ENCODE measurements around the gene OAF.

The OAF gene

GRCh38 chr11:120209746-120210625 lies 846 bp upstream of the OAF start:
- DNase-seq (no peak), ATAC-seq (ENCODE audit: insufficient read depth, low read depth) (no peak)
- Histone ChIP-seq H3K36me3 (ENCODE audit: insufficient read depth, low read length) (no peaks in the 10 kb centered on the region), H3K9ac (ENCODE audit: low read depth, low read length) (peak overlapping the region; percentile 56), H3K9me3 (ENCODE audit: insufficient read depth, low read length, severe bottlenecking) (no peaks in the 10 kb centered on the region), H3K4me3 (ENCODE audit: low read depth in 1 of 2, low read length in 2 of 2) (peak overlapping the region; percentile 43 to 73; a peak in 3 of 4 replicates), H3K27ac (ENCODE audit: low read length) (0 out of 2 replicates have a peak overlapping the region, but pooled peaks have one; percentile 33), H3K27me3 (ENCODE audit: insufficient read depth, low read length, poor library complexity) (peaks cover 24% of the 10 kb centered on the region), H3K4me1 (ENCODE audit: insufficient read depth, low read length) (peaks cover 22% of the 10 kb centered on the region), H2AFZ (ENCODE audit: low read depth, low read length) (peak overlapping the region; percentile 78), H4K20me1 (ENCODE audit: insufficient read depth, low read length) (no peaks in the 10 kb centered on the region), H3K4me2 (ENCODE audit: insufficient read depth, low read length) (peak overlapping the region; percentile 99), H3K79me2 (ENCODE audit: insufficient read depth, low read length) (no peaks in the 10 kb centered on the region)
- TF ChIP-seq CTCF (IDR thresholded peaks at IDR 0.05; ENCODE audit: borderline replicate concordance, extremely low read depth, low read length, poor library complexity, severe bottlenecking) (no peak), EZH2 (IDR thresholded peaks at IDR 0.05; ENCODE audit: borderline replicate concordance, low read depth, low read length, severe bottlenecking) (peak; percentile 55)

- ATAC-seq (ENCODE audit: insufficient read depth, low read depth): no peak
Observed at GRCh38 chr11:120211522-120212258, 858 bp downstream of the OAF start.

GRCh38 chr11:120212259-120212878 lies 1.5 kb downstream of the OAF start:
- DNase-seq (no peak), ATAC-seq (ENCODE audit: insufficient read depth, low read depth) (no peak)
- H3K27ac ChIP-seq (ENCODE audit: low read length): no peak overlapping the region
- H3K27me3 ChIP-seq (ENCODE audit: insufficient read depth, low read length, poor library complexity): peaks cover 22% of the 10 kb centered on the region
- H3K4me2 ChIP-seq (ENCODE audit: insufficient read depth, low read length): peak overlapping the region; percentile 99; the same call in 1 of the 2 replicates
- H3K36me3 ChIP-seq (ENCODE audit: insufficient read depth, low read length): no peaks in the 10 kb centered on the region
- peaks cover 6% of the 10 kb centered on the region; the same call in 1 of the 2 replicates for H4K20me1 ChIP-seq (ENCODE audit: insufficient read depth, low read length)
- no peak overlapping the region for H3K4me3 ChIP-seq (ENCODE audit: low read depth in 1 of 2, low read length in 2 of 2)
- no peak overlapping the region for H2AFZ ChIP-seq (ENCODE audit: low read depth, low read length)
- H3K79me2 ChIP-seq (ENCODE audit: insufficient read depth, low read length): no peaks in the 10 kb centered on the region
- TF ChIP-seq CTCF (IDR thresholded peaks at IDR 0.05; ENCODE audit: borderline replicate concordance, extremely low read depth, low read length, poor library complexity, severe bottlenecking) (no peak), EZH2 (IDR thresholded peaks at IDR 0.05; ENCODE audit: borderline replicate concordance, low read depth, low read length, severe bottlenecking) (no peak)
- no peaks in the 10 kb centered on the region for H3K9me3 ChIP-seq (ENCODE audit: insufficient read depth, low read length, severe bottlenecking)
- peaks cover 22% of the 10 kb centered on the region for H3K4me1 ChIP-seq (ENCODE audit: insufficient read depth, low read length)
- H3K9ac ChIP-seq (ENCODE audit: low read depth, low read length): no peak overlapping the region

More at GRCh38 chr11:120211522-120212258, 858 bp downstream of the OAF start:
- Histone ChIP-seq H3K4me2 (ENCODE audit: insufficient read depth, low read length) (peak overlapping the region; percentile 99), H4K20me1 (ENCODE audit: insufficient read depth, low read length) (peaks cover 3% of the 10 kb centered on the region; the same call in 1 of the 2 replicates), H3K79me2 (ENCODE audit: insufficient read depth, low read length) (no peaks in the 10 kb centered on the region), H3K9ac (ENCODE audit: low read depth, low read length) (peak overlapping the region; percentile 56), H3K27ac (ENCODE audit: low read length) (no peak overlapping the region; the same call in 1 of the 2 replicates), H3K27me3 (ENCODE audit: insufficient read depth, low read length, poor library complexity) (peaks cover 23% of the 10 kb centered on the region), H3K36me3 (ENCODE audit: insufficient read depth, low read length) (no peaks in the 10 kb centered on the region), H2AFZ (ENCODE audit: low read depth, low read length) (peak overlapping the region; percentile 73), H3K4me1 (ENCODE audit: insufficient read depth, low read length) (peaks cover 22% of the 10 kb centered on the region), H3K4me3 (ENCODE audit: low read depth in 1 of 2, low read length in 2 of 2) (peak overlapping the region; percentile 43 to 73; a peak in 3 of 4 replicates), H3K9me3 (ENCODE audit: insufficient read depth, low read length, severe bottlenecking) (no peaks in the 10 kb centered on the region)
- no peak for TF ChIP-seq EZH2 (IDR thresholded peaks at IDR 0.05; ENCODE audit: borderline replicate concordance, low read depth, low read length, severe bottlenecking)
- no peak for TF ChIP-seq CTCF (IDR thresholded peaks at IDR 0.05; ENCODE audit: borderline replicate concordance, extremely low read depth, low read length, poor library complexity, severe bottlenecking)
- no peak for DNase-seq

Measured in DND-41 (cell line).